Endometrial microvascular endothelial cells (primary cell): Measurements from ENCODE around the gene SDR42E1. TPM values are rescaled to one million over a fixed set of nuclear protein-coding genes. Genes with fewer than 3 reads are reported as not detected.

ENCODE experiments used
- in situ Hi-C: cut with HindIII; loops from 2 replicates; pipeline ENCODE4 v1.10.0; 2017; ENCODE audit warnings: low sequenced_read_pairs, low pct_unique_long_range_greater_than_20kb; ENCODE audit errors: inconsistent ontology term
- total RNA-seq: library from RNA; depleted of rRNA; stranded (reverse); fragments of >200 nt; gene quantifications from one replicate; pipeline ENCODE4 v1.2.3, GENCODE V29; 2015; ENCODE audit errors: inconsistent ontology term

SDR42E1 gene
- total RNA-seq: 16.2 TPM

DNA sequence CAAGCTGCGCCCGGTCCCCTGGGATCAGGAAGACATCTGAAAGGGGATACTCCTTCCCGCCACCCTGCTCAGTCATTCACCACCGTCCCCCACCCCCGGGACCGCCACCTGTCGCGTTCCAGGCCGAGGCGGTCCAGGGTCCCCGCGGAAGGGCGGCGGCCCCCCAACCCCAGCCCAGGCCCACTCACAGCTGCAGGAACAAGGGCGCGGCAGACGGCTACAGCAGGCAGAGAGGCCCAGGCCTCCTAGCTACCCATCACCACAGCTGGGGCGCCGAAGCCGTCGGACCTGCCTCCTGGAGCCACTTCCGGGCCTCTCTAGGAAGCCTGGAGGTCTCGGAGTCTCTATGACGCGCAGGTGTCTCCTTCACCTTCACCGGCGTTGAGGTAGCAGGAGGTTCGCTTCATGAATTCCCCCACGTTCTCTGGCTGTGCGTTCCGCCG lies at the start of gene SDR42E1:
SDR42E1 (minus strand) TSS at position 272 of the 443 bp plus-strand sequence. CDS start 10,612 bp downstream, outside the sequence.
- in situ Hi-C loops: no loop called here

DNA sequence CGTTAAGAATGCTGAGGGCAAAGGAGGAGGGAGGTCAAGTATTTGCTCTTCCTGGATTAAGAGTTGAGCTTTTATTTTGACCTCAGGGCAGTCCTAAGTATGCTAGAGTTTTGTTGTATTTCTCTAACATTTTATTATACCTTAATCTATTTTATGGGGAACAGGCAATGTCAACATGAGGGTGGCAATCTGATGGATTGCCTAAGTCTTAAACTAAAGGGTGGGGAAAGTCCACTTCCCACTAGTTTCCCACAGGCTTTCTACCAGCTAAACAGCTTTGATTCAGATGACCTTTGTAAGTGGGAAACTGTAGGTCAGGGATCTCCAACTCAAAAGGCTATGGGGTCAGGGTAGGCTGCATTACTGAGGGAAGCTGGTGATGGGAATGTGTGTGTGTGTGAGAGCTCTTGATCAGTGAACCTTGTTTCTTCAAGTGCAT lies 48.7 kb upstream of the SDR42E1 start:
- in situ Hi-C loops: no loop called here

DNA sequence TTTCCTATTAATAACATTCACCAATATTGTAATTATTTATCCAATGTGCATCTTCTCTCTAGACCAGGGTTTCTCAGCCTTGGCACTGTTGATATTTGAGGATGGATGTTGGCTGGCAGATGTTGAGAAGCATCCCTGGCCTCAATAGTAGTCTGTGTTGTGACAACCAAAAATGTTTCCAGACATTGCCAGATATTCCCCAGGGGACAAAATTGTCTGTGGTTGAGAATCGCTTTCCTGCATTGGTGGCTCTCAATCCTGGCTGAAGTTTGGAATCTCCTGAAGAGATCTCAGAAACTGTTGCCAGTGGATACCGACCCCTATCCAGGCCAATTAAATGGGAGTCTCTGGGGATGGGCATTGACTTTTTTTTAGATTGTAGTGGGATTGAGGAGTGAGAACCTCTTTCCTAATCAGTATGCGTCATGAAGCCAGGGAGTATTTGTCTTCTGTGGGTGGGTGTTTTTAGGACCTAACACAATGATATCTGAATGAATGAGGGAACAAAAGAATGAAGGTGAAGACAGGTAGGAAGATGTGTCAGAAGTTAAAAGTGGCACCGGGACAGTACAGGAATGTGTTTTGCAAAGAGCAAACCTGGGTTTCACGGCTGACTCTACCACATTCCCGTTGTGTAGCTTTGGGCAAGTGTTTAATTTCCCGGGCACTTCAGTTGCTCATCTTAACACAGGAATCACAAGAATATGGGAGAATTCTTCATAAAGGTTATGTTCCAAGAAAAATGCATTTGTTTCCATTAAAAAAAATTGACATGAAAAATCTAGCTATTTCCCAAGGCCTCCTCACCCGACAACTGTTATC lies 48.1 kb upstream of the SDR42E1 start:
- in situ Hi-C loops: no loop called here

GRCh38 chr16:82056550-82056896 lies 45.3 kb upstream of the SDR42E1 start:
- in situ Hi-C loops: no loop called here

DNA sequence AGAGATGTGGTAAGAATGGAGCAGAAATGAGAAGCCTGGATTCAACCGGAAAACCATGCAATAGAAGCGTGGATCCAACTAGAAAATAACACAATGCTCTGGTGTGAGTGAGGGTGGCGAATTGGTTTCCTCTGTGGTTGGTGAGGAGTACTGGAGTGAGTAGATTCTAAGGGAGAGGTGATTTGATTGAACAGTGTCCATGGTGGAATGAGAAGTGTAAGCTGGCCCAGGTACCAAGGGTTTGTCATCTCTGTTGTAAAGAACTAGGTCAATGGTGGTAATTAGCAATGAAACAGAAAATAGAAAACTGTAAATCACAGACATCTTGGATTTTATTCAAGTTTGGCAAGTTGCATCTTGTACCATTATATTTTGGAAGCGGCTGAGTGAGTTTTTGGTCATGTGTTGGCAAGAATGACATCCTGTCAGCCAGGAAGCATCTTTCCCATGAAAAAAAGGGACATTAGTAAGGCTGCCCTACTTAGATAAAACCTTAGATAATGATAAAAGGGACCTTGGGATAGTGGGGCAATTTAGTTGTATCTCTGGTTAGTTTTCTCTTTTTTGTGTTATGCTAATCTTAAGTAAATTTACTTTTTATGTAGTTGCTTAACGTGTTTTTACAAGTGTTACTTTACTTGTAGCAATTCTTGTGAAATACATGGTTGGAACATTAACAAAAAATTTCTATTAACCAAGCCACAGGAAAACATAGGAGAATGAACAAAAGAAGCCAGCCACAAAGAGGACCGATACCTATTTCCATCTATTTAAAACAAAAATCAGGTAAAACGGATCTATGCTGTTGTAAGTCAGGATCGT lies 44.7 kb upstream of the SDR42E1 start:
- in situ Hi-C loops: no loop called here

DNA sequence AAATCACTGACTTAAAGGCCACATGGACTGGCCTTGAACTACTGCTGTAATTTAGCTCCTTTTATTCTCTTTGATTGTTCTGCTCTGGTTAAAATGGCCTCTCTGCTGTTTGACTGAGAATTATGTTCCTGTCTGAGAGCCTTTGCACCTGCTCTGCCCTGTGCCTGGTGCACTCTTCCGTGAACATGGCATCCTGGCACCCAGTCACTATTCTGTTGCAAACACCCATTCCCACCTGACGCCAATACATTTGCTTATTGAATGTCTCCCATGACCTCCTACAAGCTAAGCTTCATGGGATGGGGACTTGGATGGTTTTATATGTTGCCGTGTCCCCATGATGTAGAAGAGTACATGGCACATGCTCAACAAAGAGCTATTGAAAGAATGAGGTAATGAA lies 43.8 kb upstream of the SDR42E1 start:
- in situ Hi-C loops: no loop called here

DNA sequence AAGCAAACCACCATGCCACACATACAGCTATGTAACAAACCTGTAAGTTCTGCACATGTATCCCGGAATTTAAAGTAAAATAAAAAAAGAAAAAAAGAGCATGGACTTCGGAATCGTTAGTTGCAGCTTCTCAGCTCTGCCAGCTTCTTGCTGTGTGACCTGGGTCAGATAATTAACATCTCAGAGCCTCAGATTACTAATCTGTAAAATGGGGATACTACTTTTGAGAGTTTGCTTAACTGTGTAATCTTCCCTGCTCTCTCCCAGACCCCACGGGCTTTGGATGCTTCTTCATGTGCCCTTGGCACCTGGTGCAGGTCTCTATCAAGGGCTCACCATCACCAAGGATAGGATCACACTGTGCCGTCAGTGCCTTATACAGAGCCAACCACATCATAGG lies 40.4 kb upstream of the SDR42E1 start:
- in situ Hi-C loops: no loop called here

DNA sequence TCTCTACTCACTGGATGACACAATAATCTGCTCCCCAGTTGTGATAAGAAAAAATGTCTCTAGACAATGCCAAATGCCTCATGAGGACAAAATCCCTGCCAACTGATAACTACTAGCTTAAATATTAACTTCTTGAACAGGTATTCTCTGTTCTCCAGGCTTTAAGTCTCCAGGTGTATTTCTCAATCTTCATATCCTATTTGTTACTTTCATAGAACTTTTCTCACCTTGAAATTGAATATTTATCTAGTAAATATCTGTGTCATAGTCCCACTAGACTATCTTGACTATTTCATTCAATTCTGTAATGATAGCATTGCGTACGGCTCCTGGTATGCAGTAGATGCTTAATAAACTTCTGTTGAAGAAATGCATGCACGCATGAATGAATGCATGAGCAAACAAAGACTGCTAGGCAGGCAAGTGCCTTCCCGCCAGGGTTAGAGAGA lies 39.7 kb upstream of the SDR42E1 start:
- in situ Hi-C loops: no loop called here

DNA sequence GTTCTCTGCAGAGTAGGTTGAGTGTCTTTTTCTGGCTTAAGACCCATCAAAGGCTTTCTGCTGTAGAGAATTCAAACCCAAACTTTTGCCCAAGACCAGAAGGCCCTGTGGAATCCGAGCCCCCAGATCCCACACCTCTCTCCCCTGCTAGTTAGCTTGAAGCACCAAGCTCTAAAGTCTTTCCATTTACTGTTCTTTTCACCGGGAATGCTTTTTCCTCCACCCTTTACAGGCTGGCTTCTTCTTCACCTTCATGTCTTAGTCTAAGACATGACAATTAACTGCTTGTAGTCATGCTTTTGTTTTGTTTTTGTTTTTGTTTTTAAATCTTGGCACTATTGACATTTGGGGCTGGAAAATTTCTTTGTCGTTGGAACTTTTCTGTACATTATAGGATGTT lies 39.2 kb upstream of the SDR42E1 start:
- in situ Hi-C loops: no loop called here

DNA sequence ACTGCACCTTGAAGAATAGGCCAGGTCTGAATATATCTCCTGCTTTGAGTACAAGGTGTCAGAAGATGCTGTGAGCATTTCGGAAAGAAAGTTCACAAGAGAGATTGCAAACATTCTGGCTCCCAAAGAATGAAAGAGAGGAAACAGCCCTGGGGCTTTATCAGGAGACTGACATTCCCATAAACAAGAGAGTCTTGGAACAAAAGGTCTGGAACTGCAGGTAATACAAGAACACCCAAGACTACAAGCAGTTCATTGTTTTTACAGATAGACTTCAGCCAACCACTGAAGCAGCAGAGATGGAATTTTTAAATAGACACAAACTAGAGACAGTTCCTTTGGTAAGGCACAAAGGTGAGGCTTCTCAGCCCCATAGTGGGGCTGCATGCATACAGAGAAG lies 38.2 kb upstream of the SDR42E1 start:
- in situ Hi-C loops: no loop called here

- in situ Hi-C loops: no loop called here
Measured at GRCh38 chr16:82047787-82048186, 36.5 kb upstream of the SDR42E1 start.

- in situ Hi-C loops: no loop called here
Measured at GRCh38 chr16:82047374-82047773, 36.1 kb upstream of the SDR42E1 start.

GRCh38 chr16:82046941-82047340 lies 35.7 kb upstream of the SDR42E1 start:
- in situ Hi-C loops: no loop called here

DNA sequence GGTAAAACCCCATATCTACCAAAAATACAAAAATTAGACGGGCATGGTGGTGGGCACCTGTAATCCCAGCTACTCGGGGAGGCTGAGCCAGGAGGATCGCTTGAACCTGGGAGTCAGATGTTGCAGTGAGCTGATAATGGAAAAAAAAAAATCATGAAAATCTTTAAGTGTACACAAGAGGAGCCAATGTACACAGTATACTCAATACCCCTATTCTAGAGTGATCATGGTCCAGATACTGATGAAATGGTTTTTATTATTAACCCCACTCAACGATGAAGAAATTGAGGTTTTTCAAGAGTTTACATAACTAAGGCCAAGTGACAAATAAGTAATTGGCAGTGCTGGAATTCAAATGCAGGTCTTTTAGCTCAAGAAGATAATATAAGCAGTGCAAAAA lies 35.3 kb upstream of the SDR42E1 start:
- in situ Hi-C loops: no loop called here

DNA sequence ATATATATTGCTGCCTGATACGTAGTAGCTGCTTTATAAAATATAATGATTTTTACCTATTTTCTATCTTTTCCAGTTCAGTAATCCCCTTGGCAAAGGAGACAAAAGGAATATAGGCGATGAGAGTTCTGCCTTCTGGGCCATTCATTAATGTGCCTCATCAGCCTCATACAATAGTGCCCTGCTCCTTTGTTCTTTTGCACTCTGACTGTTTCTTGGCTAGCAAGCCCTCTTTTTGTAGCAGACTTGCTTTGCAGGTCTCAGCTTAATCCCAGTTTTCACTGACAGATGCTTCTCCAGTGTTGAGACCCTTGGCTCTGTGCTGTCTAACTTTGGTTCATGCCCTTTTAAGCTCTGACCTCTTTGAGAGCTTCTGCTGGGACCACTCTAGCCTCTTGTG lies 34.2 kb upstream of the SDR42E1 start:
- in situ Hi-C loops: no loop called here

- in situ Hi-C loops: no loop called here
Measured at GRCh38 chr16:82044585-82044911, 33.3 kb upstream of the SDR42E1 start.

DNA sequence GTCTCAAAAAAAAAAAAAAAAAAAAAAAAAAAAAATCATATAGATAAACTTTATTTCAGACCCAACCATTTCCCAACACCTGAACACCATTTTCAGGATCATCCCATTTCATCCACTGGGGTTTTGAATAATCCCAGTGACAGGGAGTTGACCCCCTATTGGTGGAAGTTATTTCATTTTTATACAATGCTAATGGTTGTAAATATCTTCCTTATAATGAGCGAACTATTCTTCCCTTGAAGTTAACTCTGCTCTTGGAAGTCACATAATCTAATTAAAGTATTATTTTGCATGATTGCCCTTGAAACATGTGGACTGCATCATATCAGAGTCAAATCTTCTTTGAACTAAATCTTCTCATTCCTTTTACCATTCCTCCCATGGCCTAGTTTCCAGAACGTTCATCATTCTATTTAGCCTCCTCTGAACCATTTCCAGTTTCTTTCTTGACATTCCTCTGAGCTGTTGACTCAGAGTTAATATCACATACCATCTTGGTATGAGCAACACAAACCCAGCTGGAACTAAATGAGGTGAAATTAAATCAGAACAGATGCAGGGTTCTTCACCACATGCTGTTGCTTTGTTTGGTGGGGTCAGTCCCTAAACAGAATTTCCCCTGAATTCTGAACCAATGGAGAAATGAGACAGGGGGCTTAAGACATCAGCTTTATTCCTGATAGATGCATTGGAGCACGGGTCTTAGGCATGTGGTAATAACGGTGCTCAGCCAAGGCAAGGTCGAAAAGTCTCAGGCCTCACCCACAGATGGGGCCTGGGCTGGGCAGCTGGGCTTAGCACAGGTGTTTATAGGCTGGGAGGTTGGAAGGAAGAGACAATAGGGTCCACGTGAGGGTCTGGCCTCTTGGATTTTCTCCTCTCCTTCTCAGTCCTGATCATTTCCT lies 32.7 kb upstream of the SDR42E1 start:
- in situ Hi-C loops: no loop called here

- in situ Hi-C loops: no loop called here
Measured at GRCh38 chr16:82042846-82043245, 31.6 kb upstream of the SDR42E1 start.

DNA sequence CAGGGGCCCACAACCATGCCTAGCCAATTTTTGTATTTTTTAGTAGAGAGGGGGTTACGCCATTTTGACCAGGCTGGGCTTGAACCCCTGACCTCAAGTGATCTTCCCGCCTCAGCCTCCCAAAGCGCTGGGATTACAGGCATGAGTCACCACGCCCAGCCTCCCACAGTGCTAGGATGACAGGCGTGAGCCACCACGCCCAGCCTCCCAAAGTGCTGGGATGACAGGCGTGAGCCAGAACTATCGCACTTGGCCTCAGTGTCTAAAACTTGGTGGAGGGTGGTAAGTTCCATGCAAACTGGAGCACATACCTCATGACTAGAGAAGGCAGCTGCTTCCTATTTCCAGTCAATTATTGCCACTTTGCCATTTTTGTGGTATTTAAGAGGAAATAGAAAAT lies 30.9 kb upstream of the SDR42E1 start:
- in situ Hi-C loops: no loop called here
